K562 (cell line): Measurements from ENCODE around the gene KIFAP3. TPM values are rescaled to one million over a fixed set of nuclear protein-coding genes. Genes with fewer than 3 reads are reported as not detected.

Source experiments
- CHD1 ChIP-seq: fragments of 200-600 bp; sonication (generic); IDR thresholded peaks from one replicate; pipeline ENCODE4 v1.6.1; 2012; ENCODE audit warnings: mild to moderate bottlenecking, moderate library complexity, low read length, inconsistent platforms
- CTBP1 ChIP-seq: fragments of 450-650 bp; IDR thresholded peaks from 2 replicates; pipeline ENCODE4 v1.6.1; 2016; ENCODE audit warnings: borderline replicate concordance
- GABPB2 ChIP-seq: fragments of 250-450 bp; sonication (Bioruptor Pico); conservative IDR thresholded peaks from 2 replicates; pipeline ENCODE4 v1.5.1; 2021; ENCODE audit warnings: mild to moderate bottlenecking
- KDM2B ChIP-seq: fragments of 250-450 bp; sonication (Bioruptor Pico); IDR thresholded peaks from 2 replicates; pipeline ENCODE4 v1.8.0; 2021; ENCODE audit warnings: mild to moderate bottlenecking, moderate library complexity
- NR1H2 ChIP-seq: sonication (generic); formaldehyde crosslinking; IDR thresholded peaks from 2 replicates; pipeline ENCODE4 v1.4.0; 2020; ENCODE audit warnings: mild to moderate bottlenecking, missing genetic modification reagents
- PCBP1 ChIP-seq: fragments of 200-400 bp; formaldehyde crosslinking; IDR thresholded peaks from 2 replicates; pipeline ENCODE4 v1.6.1; 2018; ENCODE audit warnings: mild to moderate bottlenecking, low read depth, low read length; ENCODE audit not compliant: poor library complexity, severe bottlenecking
- PHF8 ChIP-seq: fragments of 200-600 bp; sonication (generic); IDR thresholded peaks from 2 replicates; pipeline ENCODE4 v1.6.1; 2012; ENCODE audit warnings: mixed run types, mild to moderate bottlenecking, inconsistent platforms, low read length, moderate library complexity, borderline replicate concordance
- POLR2G ChIP-seq: fragments of 200-400 bp; formaldehyde crosslinking; IDR thresholded peaks from 2 replicates; pipeline ENCODE4 v1.6.1; 2017; ENCODE audit warnings: low read depth, mild to moderate bottlenecking, antibody characterized with exemption, low read length, moderate library complexity
- SLC30A9 ChIP-seq: fragments of 250-450 bp; sonication (Bioruptor Pico); IDR thresholded peaks from 2 replicates; pipeline ENCODE4 v1.8.0; 2022; ENCODE audit warnings: mild to moderate bottlenecking, moderate library complexity
- ZC3H8 ChIP-seq: fragments of 450-650 bp; IDR thresholded peaks from 2 replicates; pipeline ENCODE4 v1.6.1; 2017
- ZFX ChIP-seq: sonication (generic); formaldehyde crosslinking; IDR thresholded peaks from 2 replicates; pipeline ENCODE4 v1.8.0; 2022; ENCODE audit warnings: mild to moderate bottlenecking, missing genetic modification reagents, moderate library complexity
- ZNF253 ChIP-seq: fragments of 250-450 bp; sonication (Bioruptor Pico); conservative IDR thresholded peaks from 2 replicates; pipeline ENCODE4 v1.6.1; 2021; ENCODE audit warnings: mild to moderate bottlenecking
- polyA plus RNA-seq, 8 experiments: library from polyadenylated mRNA; depleted of rRNA in 4 of 8; stranded (reverse) in 5 of 8; unstranded in 3 of 8; fragments of >200 nt; fragmentation: Nextera tagmentation in 2 of 8; fragmentation: Illumina TruSeq in 1 of 8; extraction: Ambion mirVana in 2 of 8; extraction: Trizol in 1 of 8; gene quantifications; 2 replicates each; pipeline versions ENCODE4 v1.2.1 to v1.2.3, GENCODE V29; 2011 to 2014; ENCODE audit warnings: inconsistent platforms in 1 of 8, missing spikeins in 1 of 8
- total RNA-seq, 7 experiments: library from RNA; depleted of rRNA in 6 of 7; stranded (reverse); fragments of >200 nt in 6 of 7; fragmentation: Illumina TruSeq in 2 of 7; extraction: Trizol in 2 of 7; gene quantifications; 2 replicates each; pipeline versions ENCODE4 v1.2.1 to v1.2.3, GENCODE V29; 2011 to 2021; ENCODE audit warnings: low replicate concordance in 1 of 7
- TF ChIP-seq, protein P1 (sequence below): fragments of 450-650 bp; IDR thresholded peaks from 2 replicates; pipeline ENCODE4 v1.6.1; 2016; ENCODE audit warnings: low read depth, mild to moderate bottlenecking, moderate library complexity
- TF ChIP-seq, protein P2 (sequence below): sonication (generic); formaldehyde crosslinking; IDR thresholded peaks from 2 replicates; pipeline ENCODE4 v1.8.0; 2022; ENCODE audit warnings: mild to moderate bottlenecking, missing genetic modification reagents
- TF ChIP-seq, protein P3 (sequence below): sonication (generic); formaldehyde crosslinking; IDR thresholded peaks from 2 replicates; pipeline ENCODE4 v1.8.1; 2023; ENCODE audit warnings: mild to moderate bottlenecking, missing genetic modification reagents, moderate library complexity
- TF ChIP-seq, protein P4 (sequence below), 3 experiments: fragments of 200-800 bp in 1 of 3; fragments of 250-450 bp in 1 of 3; fragments of 450-650 bp in 1 of 3; sonication (Bioruptor Pico) in 1 of 3; sonication (Bioruptor generic) in 1 of 3; formaldehyde crosslinking in 1 of 3; IDR thresholded peaks; 2 replicates each; pipeline versions ENCODE4 v1.6.1 to v1.8.0; 2016 to 2022; ENCODE audit warnings: mild to moderate bottlenecking in 2 of 3, missing genetic modification characterization in 2 of 3, missing compliant biosample characterization in 1 of 3, moderate library complexity in 1 of 3
- TF ChIP-seq, protein P5 (sequence below): sonication (generic); formaldehyde crosslinking; IDR thresholded peaks from 2 replicates; pipeline ENCODE4 v1.8.1; 2023; ENCODE audit warnings: mild to moderate bottlenecking, missing genetic modification reagents
- TF ChIP-seq, protein P6 (sequence below): sonication (generic); formaldehyde crosslinking; IDR thresholded peaks from 2 replicates; pipeline ENCODE4 v1.8.0; 2022; ENCODE audit warnings: mild to moderate bottlenecking, missing genetic modification reagents

KIFAP3 gene
- total and polyA plus RNA-seq, 9 of the 15 experiments (the other 6 are each of a cell fraction or from before 2014, with no cell fraction given) = 8.8 to 17.5 (median 11.8) TPM

DNA sequence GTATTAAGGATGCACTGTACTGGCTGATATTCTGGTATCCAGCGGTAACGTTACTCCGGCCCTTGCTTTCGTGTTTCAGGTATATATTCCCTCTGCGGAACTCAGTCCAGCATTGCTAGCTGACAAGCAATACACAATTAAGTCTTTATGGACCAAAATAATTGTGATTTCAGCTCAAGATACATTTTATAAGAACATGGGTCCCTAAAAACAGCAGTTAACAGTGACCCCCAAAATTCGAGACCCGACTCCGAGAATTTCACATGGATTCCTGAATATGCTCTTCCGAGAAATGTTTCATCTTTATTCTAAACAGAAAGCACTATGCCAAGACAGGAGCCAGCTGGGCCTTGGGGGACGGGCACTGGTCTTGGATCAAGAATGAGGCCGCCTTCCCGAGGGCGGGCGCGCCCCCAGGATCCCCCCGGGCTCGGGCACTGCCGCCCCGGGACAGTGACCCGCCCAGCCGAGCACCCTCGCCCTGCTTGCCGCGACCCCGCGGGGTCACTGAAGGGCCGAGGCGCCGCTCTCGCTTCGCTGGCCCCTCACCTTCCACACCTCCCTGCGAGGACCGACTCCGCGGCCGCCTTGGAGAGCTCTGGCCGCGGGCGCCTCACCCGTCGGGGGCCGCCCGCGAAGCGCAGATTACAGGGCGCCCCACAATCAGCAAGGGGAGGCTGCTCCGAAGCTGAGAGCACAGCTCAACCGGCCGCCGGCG is 181.4 kb downstream of the KIFAP3 start (continued):
- TF ChIP-seq, protein P1, sequence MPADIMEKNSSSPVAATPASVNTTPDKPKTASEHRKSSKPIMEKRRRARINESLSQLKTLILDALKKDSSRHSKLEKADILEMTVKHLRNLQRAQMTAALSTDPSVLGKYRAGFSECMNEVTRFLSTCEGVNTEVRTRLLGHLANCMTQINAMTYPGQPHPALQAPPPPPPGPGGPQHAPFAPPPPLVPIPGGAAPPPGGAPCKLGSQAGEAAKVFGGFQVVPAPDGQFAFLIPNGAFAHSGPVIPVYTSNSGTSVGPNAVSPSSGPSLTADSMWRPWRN = no peak
- peak; percentile 93; the same call in 1 of the 2 replicates for TF ChIP-seq PHF8
- no peak for TF ChIP-seq ZNF253 (CRISPR knock-in tag)
- TF ChIP-seq, protein P2, sequence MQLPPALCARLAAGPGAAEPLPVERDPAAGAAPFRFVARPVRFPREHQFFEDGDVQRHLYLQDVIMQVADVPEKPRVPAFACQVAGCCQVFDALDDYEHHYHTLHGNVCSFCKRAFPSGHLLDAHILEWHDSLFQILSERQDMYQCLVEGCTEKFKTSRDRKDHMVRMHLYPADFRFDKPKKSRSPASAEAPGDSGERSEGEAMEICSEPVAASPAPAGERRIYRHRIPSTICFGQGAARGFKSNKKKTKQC (CRISPR knock-in tag) = 0 out of 2 replicates have a peak, but pooled peaks have one; percentile 70
- 0 out of 2 replicates have a peak, but pooled peaks have one; percentile 20 for TF ChIP-seq NR1H2 (CRISPR knock-in tag)
- TF ChIP-seq, protein P3, sequence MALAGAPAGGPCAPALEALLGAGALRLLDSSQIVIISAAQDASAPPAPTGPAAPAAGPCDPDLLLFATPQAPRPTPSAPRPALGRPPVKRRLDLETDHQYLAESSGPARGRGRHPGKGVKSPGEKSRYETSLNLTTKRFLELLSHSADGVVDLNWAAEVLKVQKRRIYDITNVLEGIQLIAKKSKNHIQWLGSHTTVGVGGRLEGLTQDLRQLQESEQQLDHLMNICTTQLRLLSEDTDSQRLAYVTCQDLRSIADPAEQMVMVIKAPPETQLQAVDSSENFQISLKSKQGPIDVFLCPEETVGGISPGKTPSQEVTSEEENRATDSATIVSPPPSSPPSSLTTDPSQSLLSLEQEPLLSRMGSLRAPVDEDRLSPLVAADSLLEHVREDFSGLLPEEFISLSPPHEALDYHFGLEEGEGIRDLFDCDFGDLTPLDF (CRISPR knock-in tag) = peak; percentile 26; the same call in 1 of the 2 replicates
- peak; percentile 76 for TF ChIP-seq CHD1
- TF ChIP-seq, protein P4, sequence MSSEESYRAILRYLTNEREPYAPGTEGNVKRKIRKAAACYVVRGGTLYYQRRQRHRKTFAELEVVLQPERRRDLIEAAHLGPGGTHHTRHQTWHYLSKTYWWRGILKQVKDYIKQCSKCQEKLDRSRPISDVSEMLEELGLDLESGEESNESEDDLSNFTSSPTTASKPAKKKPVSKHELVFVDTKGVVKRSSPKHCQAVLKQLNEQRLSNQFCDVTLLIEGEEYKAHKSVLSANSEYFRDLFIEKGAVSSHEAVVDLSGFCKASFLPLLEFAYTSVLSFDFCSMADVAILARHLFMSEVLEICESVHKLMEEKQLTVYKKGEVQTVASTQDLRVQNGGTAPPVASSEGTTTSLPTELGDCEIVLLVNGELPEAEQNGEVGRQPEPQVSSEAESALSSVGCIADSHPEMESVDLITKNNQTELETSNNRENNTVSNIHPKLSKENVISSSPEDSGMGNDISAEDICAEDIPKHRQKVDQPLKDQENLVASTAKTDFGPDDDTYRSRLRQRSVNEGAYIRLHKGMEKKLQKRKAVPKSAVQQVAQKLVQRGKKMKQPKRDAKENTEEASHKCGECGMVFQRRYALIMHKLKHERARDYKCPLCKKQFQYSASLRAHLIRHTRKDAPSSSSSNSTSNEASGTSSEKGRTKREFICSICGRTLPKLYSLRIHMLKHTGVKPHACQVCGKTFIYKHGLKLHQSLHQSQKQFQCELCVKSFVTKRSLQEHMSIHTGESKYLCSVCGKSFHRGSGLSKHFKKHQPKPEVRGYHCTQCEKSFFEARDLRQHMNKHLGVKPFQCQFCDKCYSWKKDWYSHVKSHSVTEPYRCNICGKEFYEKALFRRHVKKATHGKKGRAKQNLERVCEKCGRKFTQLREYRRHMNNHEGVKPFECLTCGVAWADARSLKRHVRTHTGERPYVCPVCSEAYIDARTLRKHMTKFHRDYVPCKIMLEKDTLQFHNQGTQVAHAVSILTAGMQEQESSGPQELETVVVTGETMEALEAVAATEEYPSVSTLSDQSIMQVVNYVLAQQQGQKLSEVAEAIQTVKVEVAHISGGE (CRISPR knock-in tag; IDR thresholded peaks at IDR 0.05) = no peak
- TF ChIP-seq, protein P5, sequence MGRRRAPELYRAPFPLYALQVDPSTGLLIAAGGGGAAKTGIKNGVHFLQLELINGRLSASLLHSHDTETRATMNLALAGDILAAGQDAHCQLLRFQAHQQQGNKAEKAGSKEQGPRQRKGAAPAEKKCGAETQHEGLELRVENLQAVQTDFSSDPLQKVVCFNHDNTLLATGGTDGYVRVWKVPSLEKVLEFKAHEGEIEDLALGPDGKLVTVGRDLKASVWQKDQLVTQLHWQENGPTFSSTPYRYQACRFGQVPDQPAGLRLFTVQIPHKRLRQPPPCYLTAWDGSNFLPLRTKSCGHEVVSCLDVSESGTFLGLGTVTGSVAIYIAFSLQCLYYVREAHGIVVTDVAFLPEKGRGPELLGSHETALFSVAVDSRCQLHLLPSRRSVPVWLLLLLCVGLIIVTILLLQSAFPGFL = no peak
- 0 out of 2 replicates have a peak, but pooled peaks have one; percentile 75 for TF ChIP-seq SLC30A9 (CRISPR knock-in tag)
- TF ChIP-seq ZC3H8 = no peak
- peak; percentile 90 for TF ChIP-seq KDM2B
- TF ChIP-seq ZFX (CRISPR knock-in tag) = peak; percentile 90; the same call in 1 of the 2 replicates
- TF ChIP-seq GABPB2 (CRISPR knock-in tag) = no peak
- TF ChIP-seq PCBP1 = peak; percentile 49
- TF ChIP-seq, protein P6, sequence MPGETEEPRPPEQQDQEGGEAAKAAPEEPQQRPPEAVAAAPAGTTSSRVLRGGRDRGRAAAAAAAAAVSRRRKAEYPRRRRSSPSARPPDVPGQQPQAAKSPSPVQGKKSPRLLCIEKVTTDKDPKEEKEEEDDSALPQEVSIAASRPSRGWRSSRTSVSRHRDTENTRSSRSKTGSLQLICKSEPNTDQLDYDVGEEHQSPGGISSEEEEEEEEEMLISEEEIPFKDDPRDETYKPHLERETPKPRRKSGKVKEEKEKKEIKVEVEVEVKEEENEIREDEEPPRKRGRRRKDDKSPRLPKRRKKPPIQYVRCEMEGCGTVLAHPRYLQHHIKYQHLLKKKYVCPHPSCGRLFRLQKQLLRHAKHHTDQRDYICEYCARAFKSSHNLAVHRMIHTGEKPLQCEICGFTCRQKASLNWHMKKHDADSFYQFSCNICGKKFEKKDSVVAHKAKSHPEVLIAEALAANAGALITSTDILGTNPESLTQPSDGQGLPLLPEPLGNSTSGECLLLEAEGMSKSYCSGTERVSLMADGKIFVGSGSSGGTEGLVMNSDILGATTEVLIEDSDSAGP (CRISPR knock-in tag) = no peak
- no peak for TF ChIP-seq CTBP1
- TF ChIP-seq POLR2G = peak; percentile 93
